ENCODE data around the gene TMEM200B. TPM values are rescaled to one million over a fixed set of nuclear protein-coding genes. Genes with fewer than 3 reads are reported as not detected.
"Not testable (repeated sequence)": the region's sequence is repeated elsewhere in the genome, so short reads cannot be mapped to it uniquely, and the experiment has no call there.

The TMEM200B gene
- total and polyA plus RNA-seq, 2 donors = 20.4 to 40.7 TPM

DNA sequence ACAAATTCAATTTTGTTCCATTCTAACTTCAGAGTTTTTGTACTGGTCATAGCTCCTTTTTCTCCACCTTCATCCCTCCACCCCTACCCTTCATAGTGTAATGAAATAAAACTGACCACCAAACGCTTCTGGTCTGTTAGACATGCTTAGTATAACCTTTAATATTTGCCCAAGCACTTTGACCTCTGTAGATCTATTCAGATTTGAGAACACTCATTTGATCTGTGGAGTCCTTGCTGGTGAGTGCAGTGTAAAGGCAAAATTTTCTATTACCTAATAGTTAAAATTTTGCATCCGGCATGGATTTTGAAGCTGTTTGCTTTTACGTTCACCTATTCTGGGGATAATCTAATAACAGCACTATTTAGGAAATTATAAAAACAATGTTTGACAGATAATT lies 41.2 kb downstream of the TMEM200B start:
- no peak for DNase-seq (ENCODE audit: extremely low spot score)
- Histone ChIP-seq H3K4me3 (ENCODE audit: low read depth, low read length) (no peak overlapping the region), H3K4me1 (ENCODE audit: insufficient read depth) (no peaks in the 10 kb centered on the region), H3K36me3 (ENCODE audit: insufficient read depth) (peaks cover 1% of the 10 kb centered on the region), H3K27ac (ENCODE audit: low read depth) (no peak overlapping the region)
- WGBS = 50% methylated on average over 3 of the region's 3 CpGs

DNA sequence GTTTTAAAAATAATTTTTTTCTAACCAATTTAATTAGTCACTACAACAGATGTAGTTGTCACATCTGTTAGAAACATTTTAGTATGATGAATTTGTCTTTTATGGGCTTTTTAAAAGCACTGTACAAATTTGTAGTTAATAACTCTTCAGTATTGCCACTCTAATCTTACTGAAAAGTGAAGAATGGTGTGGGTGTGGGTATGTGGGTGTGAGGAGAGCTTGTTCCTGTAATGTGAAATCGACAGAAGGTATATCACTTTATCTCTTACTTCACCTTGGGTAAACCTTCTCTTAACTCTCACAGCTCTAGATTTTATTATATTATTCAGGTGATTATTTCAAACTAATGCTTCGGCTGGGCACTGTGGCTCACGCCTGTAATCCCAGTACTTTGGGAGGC lies 42.5 kb downstream of the TMEM200B start:
- 96% methylated on average over 3 of the region's 3 CpGs for WGBS
- no peak overlapping the region for H3K27ac ChIP-seq (ENCODE audit: low read depth)

DNA sequence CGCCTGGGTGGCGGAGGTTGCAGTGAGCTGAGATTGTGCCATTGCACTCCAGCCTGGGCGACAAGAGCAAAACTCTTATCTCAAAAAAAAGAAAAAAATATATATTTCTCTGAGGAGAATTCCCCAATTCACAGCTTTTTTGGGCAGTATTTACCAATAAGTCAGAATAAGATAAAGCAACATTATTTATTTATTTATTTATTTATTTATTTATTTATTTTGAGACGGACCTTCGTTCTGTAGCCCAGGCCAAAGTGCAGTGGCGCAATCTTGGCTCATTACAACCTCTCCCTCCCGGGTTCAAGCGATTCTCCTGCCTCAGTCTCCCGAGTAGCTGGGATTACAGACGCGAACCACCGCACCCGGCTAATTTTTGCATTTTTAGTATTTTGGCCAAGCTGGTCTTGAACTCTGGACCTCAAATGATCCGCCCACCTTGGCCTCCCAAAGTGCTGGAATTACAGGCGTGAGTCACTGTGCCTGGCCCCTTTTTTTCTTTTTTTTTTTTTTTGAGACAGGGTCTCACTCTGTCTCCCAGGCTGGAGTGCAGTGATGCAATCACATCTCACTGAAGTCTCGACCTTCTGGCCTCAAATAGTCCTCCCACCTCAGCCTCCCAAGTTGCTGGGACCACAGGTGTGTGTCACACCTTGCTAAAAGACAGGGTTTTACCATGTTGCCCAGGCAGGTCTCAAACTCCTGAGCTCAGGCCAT lies 43.6 kb downstream of the TMEM200B start:
- H3K27ac ChIP-seq (ENCODE audit: low read depth); DNase-seq (ENCODE audit: extremely low spot score): not testable (repeated sequence)
- WGBS = 93% methylated on average over 16 of the region's 16 CpGs

More for the DNA sequence above, 42.5 kb downstream of the TMEM200B start:
- no peak overlapping the region for H3K4me3 ChIP-seq (ENCODE audit: low read depth, low read length)
- no peaks in the 10 kb centered on the region for H3K4me1 ChIP-seq (ENCODE audit: insufficient read depth)
- DNase-seq (ENCODE audit: extremely low spot score) = no peak
- H3K36me3 ChIP-seq (ENCODE audit: insufficient read depth) = peaks cover 1% of the 10 kb centered on the region

DNA sequence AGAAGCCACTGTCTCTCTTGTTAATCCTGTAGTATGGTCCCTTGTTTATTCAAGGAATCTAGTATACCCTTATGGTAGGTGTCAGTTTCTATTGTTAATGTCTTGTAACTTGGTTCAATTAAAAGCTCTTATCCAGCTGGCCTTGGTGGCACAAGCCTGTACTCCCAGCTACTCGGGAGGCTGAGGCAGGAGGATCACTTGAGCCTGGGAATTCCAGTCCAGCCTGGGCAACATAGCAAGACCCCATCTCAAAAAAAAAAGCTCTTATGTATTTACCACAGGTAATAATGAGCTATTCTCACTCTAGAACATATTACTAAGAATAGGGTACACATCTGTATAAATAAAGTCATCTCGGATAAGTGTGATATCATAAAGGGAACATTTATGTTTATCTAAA lies 46.5 kb downstream of the TMEM200B start:
- Histone ChIP-seq H3K36me3 (ENCODE audit: insufficient read depth) (no peaks in the 10 kb centered on the region), H3K4me3 (ENCODE audit: low read depth, low read length) (no peak overlapping the region), H3K4me1 (ENCODE audit: insufficient read depth) (no peaks in the 10 kb centered on the region), H3K27ac (ENCODE audit: low read depth) (no peak overlapping the region)
- DNase-seq (ENCODE audit: extremely low spot score) = no peak
- whole genome bisulfite sequencing = 94% methylated on average over 2 of the region's 2 CpGs

More for the DNA sequence above, 43.6 kb downstream of the TMEM200B start:
- not testable (repeated sequence) for H3K36me3 ChIP-seq (ENCODE audit: insufficient read depth); H3K4me1 ChIP-seq (ENCODE audit: insufficient read depth); H3K4me3 ChIP-seq (ENCODE audit: low read depth, low read length)

Small RNA genes within 50 kb of the gene (small RNA-seq; reads per million reads assigned to genes)
- not detected for gene RF02271

Other genes starting within 250 kb of the TMEM200B start
- 37.4 TPM for gene EPB41, start 209.3 kb downstream of the TMEM200B start, total RNA-seq
- gene EPB41, start 209.3 kb downstream of the TMEM200B start, polyA plus RNA-seq = 11.0 TPM
- 57.3 TPM for gene SRSF4, start 58.0 kb upstream of the TMEM200B start, total RNA-seq
- gene SRSF4, start 58.0 kb upstream of the TMEM200B start, polyA plus RNA-seq = 88.1 TPM
- gene MECR, start 107.0 kb upstream of the TMEM200B start, total RNA-seq = 17.0 TPM
- 17.6 TPM for gene MECR, start 107.0 kb upstream of the TMEM200B start, polyA plus RNA-seq
- gene PTPRU, start 112.6 kb upstream of the TMEM200B start, total RNA-seq = 11.7 TPM
- 17.1 TPM for gene PTPRU, start 112.6 kb upstream of the TMEM200B start, polyA plus RNA-seq

Measured in urinary bladder (tissue), 4 donors.